SU-DHL-6 (cell line): Measurements from ENCODE around the gene TNFRSF19.

Experiments
- H2AFZ ChIP-seq: fragments of 200-600 bp; sonication (generic); 2 replicates; pipeline ENCODE4 v1.6.1; 2014; ENCODE audit warnings: low read depth, mild to moderate bottlenecking, moderate library complexity, mixed read lengths, antibody characterized with exemption, low read length; ENCODE audit not compliant: severe bottlenecking
- H3F3A ChIP-seq: fragments of 200-600 bp; shearing (Covaris generic); 2 replicates; pipeline ENCODE4 v1.6.0; 2016; ENCODE audit warnings: antibody characterized with exemption, mild to moderate bottlenecking; ENCODE audit not compliant: insufficient read depth
- H3K27ac ChIP-seq: fragments of 200-600 bp; sonication (generic); 2 replicates; pipeline ENCODE4 v1.5.1; 2016; ENCODE audit warnings: low read depth, mild to moderate bottlenecking, low read length, moderate library complexity, mixed read lengths
- H3K27me3 ChIP-seq: fragments of 200-600 bp; sonication (generic), shearing (Covaris generic); 2 replicates; pipeline ENCODE4 v1.6.0; 2014; ENCODE audit warnings: mild to moderate bottlenecking, low read length
- H3K36me3 ChIP-seq: fragments of 200-600 bp; sonication (generic); 2 replicates; pipeline ENCODE4 v1.6.1; 2014; ENCODE audit warnings: mild to moderate bottlenecking, low read length, mixed read lengths
- H3K4me2 ChIP-seq: fragments of 300-600, 200-600 bp; shearing (Covaris generic), sonication (generic); 2 replicates; pipeline ENCODE4 v1.6.0; 2014; ENCODE audit warnings: low read length, low read depth, mild to moderate bottlenecking; ENCODE audit not compliant: poor library complexity, severe bottlenecking
- H3K4me3 ChIP-seq: fragments of 200-600 bp; sonication (generic); 2 replicates; pipeline ENCODE4 v1.5.1; 2014; ENCODE audit warnings: antibody characterized with exemption, low read length, mild to moderate bottlenecking, mixed read lengths; ENCODE audit not compliant: insufficient read depth, poor library complexity, severe bottlenecking
- H3K79me2 ChIP-seq: fragments of 200-600 bp; sonication (generic); 2 replicates; pipeline ENCODE4 v1.6.1; 2014; ENCODE audit warnings: mild to moderate bottlenecking, low read length, moderate library complexity; ENCODE audit not compliant: insufficient read depth
- H3K9ac ChIP-seq: fragments of 200-600 bp; sonication (generic); 2 replicates; pipeline ENCODE4 v1.7.0; 2014; ENCODE audit warnings: mild to moderate bottlenecking, low read length
- H3K9me2 ChIP-seq: fragments of 200-600 bp; sonication (generic); replicated peaks from 2 replicates; pipeline ENCODE4 v1.6.1; 2014; ENCODE audit warnings: low read length; ENCODE audit not compliant: insufficient read depth
- H3K9me3 ChIP-seq: fragments of 200-600 bp; sonication (generic); 2 replicates; pipeline ENCODE4 v1.6.1; 2014; ENCODE audit warnings: low read length, mixed read lengths; ENCODE audit not compliant: insufficient read depth
- H4K20me1 ChIP-seq: fragments of 200-600 bp; sonication (generic); 2 replicates; pipeline ENCODE4 v1.6.1; 2014; ENCODE audit warnings: low read depth, mild to moderate bottlenecking, antibody characterized with exemption, low read length, moderate library complexity, mixed read lengths
- CTCF ChIP-seq: fragments of 200-600 bp; sonication (generic); IDR thresholded peaks from one replicate; pipeline ENCODE4 v1.5.1; 2017; ENCODE audit warnings: antibody characterized with exemption, mild to moderate bottlenecking, low read length, moderate library complexity; ENCODE audit not compliant: insufficient read depth, poor library complexity, severe bottlenecking
- EZH2phosphoT487 ChIP-seq: fragments of 200-600 bp; sonication (generic), shearing (Covaris generic); conservative IDR thresholded peaks from 2 replicates; pipeline ENCODE4 v1.6.1; 2018; ENCODE audit warnings: mild to moderate bottlenecking, antibody characterized with exemption, low read length, moderate library complexity, mixed read lengths

The TNFRSF19 gene

GRCh38 chr13:23667750-23668149, 97.5 kb downstream of the TNFRSF19 start:
- no peak overlapping the region for H3K4me3 ChIP-seq
- H3K27me3 ChIP-seq, result no peaks in the 10 kb centered on the region
- H3K36me3 ChIP-seq, result no peaks in the 10 kb centered on the region
- no peaks in the 10 kb centered on the region for H3K9me2 ChIP-seq
- no peak overlapping the region for H3K4me2 ChIP-seq
- H2AFZ ChIP-seq, result no peak overlapping the region
- TF ChIP-seq CTCF, result no peak
- no peak for TF ChIP-seq EZH2phosphoT487
- no peak overlapping the region for H3K9ac ChIP-seq
- no peaks in the 10 kb centered on the region for H3K9me3 ChIP-seq
- no peaks in the 10 kb centered on the region for H3K79me2 ChIP-seq
- no peaks in the 10 kb centered on the region for H3F3A ChIP-seq
- no peak overlapping the region for H3K27ac ChIP-seq
- no peaks in the 10 kb centered on the region for H4K20me1 ChIP-seq

GRCh38 chr13:23668562-23668961, 98.3 kb downstream of the TNFRSF19 start:
- Histone ChIP-seq H2AFZ (no peak overlapping the region), H3K4me3 (no peak overlapping the region), H4K20me1 (no peaks in the 10 kb centered on the region), H3K4me2 (no peak overlapping the region), H3K36me3 (no peaks in the 10 kb centered on the region), H3K27ac (no peak overlapping the region), H3K27me3 (no peaks in the 10 kb centered on the region), H3K9me2 (no peaks in the 10 kb centered on the region), H3K9ac (no peak overlapping the region), H3K79me2 (no peaks in the 10 kb centered on the region), H3K9me3 (no peaks in the 10 kb centered on the region), H3F3A (no peaks in the 10 kb centered on the region)
- TF ChIP-seq EZH2phosphoT487 (no peak), CTCF (no peak)

GRCh38 chr13:23670793-23671192, 100.6 kb downstream of the TNFRSF19 start:
- no peaks in the 10 kb centered on the region for H3K36me3 ChIP-seq
- no peaks in the 10 kb centered on the region for H3K79me2 ChIP-seq
- H4K20me1 ChIP-seq, result no peaks in the 10 kb centered on the region
- TF ChIP-seq EZH2phosphoT487 (no peak), CTCF (no peak)
- no peak overlapping the region for H2AFZ ChIP-seq
- H3K9me2 ChIP-seq, result no peaks in the 10 kb centered on the region
- no peak overlapping the region for H3K4me3 ChIP-seq
- no peaks in the 10 kb centered on the region for H3K9me3 ChIP-seq
- no peak overlapping the region for H3K9ac ChIP-seq
- H3K27me3 ChIP-seq, result no peaks in the 10 kb centered on the region
- no peaks in the 10 kb centered on the region for H3F3A ChIP-seq
- no peak overlapping the region for H3K27ac ChIP-seq
- H3K4me2 ChIP-seq, result no peak overlapping the region

- H3K79me2 ChIP-seq, result no peaks in the 10 kb centered on the region
- no peaks in the 10 kb centered on the region for H3K9me3 ChIP-seq
- no peaks in the 10 kb centered on the region for H4K20me1 ChIP-seq
- no peak overlapping the region for H2AFZ ChIP-seq
- H3K27ac ChIP-seq, result no peak overlapping the region
- no peak for TF ChIP-seq EZH2phosphoT487
- no peak for TF ChIP-seq CTCF
- H3F3A ChIP-seq, result no peaks in the 10 kb centered on the region
- no peaks in the 10 kb centered on the region for H3K27me3 ChIP-seq
- H3K4me2 ChIP-seq, result no peak overlapping the region
- no peaks in the 10 kb centered on the region for H3K36me3 ChIP-seq
- H3K9ac ChIP-seq, result no peak overlapping the region
- H3K9me2 ChIP-seq, result no peaks in the 10 kb centered on the region
- H3K4me3 ChIP-seq, result no peak overlapping the region
Observed at GRCh38 chr13:23671377-23671776, 101.2 kb downstream of the TNFRSF19 start.
